SU-DHL-6 (cell line): ENCODE data around the gene ATP7B.

ENCODE experiments used
- EZH2phosphoT487 ChIP-seq: fragments of 200-600 bp; sonication (generic), shearing (Covaris generic); conservative IDR thresholded peaks from 2 replicates; pipeline ENCODE4 v1.6.1; 2018; ENCODE audit warnings: mild to moderate bottlenecking, antibody characterized with exemption, low read length, moderate library complexity, mixed read lengths
- TF ChIP-seq, protein P1 (sequence below): fragments of 200-600 bp; sonication (generic); IDR thresholded peaks from one replicate; pipeline ENCODE4 v1.5.1; 2017; ENCODE audit warnings: antibody characterized with exemption, mild to moderate bottlenecking, low read length, moderate library complexity; ENCODE audit not compliant: insufficient read depth, poor library complexity, severe bottlenecking

DNA sequence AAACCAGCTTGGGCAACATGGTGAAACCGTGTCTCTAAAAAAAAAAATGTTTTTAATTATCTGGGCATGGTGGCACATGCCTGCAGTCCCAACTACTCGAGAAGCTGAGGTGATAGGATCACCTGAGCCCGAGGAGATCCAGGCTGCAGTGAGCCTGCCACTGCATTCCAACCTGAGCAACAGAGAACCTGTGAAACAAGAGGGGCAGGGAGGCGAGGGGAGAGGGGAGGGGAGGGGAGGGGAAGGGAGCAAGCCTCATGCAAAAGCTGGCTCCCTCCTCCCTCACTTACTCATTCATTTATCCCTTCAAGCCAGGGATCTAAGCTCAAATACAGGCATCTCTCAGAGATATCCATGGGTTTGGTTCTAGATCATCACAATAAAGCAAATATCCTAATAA lies 8.9 kb downstream of the ATP7B start:
- TF ChIP-seq, protein P1, sequence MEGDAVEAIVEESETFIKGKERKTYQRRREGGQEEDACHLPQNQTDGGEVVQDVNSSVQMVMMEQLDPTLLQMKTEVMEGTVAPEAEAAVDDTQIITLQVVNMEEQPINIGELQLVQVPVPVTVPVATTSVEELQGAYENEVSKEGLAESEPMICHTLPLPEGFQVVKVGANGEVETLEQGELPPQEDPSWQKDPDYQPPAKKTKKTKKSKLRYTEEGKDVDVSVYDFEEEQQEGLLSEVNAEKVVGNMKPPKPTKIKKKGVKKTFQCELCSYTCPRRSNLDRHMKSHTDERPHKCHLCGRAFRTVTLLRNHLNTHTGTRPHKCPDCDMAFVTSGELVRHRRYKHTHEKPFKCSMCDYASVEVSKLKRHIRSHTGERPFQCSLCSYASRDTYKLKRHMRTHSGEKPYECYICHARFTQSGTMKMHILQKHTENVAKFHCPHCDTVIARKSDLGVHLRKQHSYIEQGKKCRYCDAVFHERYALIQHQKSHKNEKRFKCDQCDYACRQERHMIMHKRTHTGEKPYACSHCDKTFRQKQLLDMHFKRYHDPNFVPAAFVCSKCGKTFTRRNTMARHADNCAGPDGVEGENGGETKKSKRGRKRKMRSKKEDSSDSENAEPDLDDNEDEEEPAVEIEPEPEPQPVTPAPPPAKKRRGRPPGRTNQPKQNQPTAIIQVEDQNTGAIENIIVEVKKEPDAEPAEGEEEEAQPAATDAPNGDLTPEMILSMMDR, result no peak
- no peak for TF ChIP-seq EZH2phosphoT487
